Astrocyte of the cerebellum (primary cell): ENCODE results near the gene ZNF763.
"Not testable (repeated sequence)": the region's sequence is repeated elsewhere in the genome, so short reads cannot be mapped to it uniquely, and the experiment has no call there.

Source experiments
- DNase-seq: peaks from one replicate; pipeline ENCODE4 v3.0.0-alpha.2; 2011; ENCODE audit warnings: low read depth
- H3K4me3 ChIP-seq: 2 replicates; pipeline ENCODE4 v1.5.1; 2011; ENCODE audit warnings: mild to moderate bottlenecking, low read depth, low read length, moderate library complexity
- in situ Hi-C: cut with HindIII; loops from 2 replicates; pipeline ENCODE4 v1.10.0; 2017; ENCODE audit warnings: low sequenced_read_pairs
- TF ChIP-seq, protein P1 (sequence below): IDR thresholded peaks from 2 replicates; pipeline ENCODE4 v1.5.1; 2012; ENCODE audit warnings: low read length, low read depth, moderate library complexity, mild to moderate bottlenecking; ENCODE audit errors: missing control alignments

Gene ZNF763

DNA sequence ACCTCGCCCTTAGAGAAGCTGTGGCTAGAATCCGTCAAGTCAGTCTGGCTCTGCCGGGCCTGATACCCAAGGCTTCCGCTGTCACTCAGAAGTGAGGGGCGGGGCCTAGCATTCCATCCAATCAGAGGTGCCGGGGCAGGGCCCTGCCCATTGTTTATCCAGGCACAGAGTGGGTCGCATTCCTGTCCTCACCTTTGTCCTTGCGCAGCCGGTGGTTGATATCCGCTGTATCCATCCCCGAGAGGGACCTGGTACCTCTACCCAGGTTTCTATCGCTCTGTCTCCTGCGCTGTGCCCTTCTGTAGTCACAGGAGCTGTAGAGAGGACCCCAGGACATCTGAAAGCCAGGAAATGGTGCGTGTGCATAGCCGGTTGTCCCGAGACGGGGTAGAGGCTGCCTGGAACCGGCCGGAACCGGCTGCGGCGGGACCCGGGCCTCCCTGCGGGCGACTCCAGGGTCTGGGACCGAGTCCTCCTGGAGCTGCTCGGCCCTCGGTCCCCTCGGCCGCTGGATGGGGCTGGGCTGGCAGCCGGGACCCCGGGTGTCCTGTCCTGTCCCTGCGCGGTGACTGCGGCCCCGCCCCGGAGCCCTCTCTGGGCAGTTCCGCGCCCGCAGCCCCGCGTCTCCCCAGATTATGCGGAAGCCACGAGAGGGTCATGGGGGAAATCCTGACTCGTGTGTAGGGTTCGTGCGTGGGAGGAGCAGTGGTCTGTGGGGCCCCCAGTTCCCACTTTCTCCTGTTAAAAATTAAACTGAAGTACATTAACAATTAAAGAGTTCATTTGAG, at the start of gene ZNF763:
TSS of gene ZNF763 (plus strand) at position 183 of the 788 bp plus-strand sequence. CDS start at position 352, 169 bp downstream.
- peak within 1 kb of the TSS; percentile 56 for H3K4me3 ChIP-seq
- TF ChIP-seq, protein P1, sequence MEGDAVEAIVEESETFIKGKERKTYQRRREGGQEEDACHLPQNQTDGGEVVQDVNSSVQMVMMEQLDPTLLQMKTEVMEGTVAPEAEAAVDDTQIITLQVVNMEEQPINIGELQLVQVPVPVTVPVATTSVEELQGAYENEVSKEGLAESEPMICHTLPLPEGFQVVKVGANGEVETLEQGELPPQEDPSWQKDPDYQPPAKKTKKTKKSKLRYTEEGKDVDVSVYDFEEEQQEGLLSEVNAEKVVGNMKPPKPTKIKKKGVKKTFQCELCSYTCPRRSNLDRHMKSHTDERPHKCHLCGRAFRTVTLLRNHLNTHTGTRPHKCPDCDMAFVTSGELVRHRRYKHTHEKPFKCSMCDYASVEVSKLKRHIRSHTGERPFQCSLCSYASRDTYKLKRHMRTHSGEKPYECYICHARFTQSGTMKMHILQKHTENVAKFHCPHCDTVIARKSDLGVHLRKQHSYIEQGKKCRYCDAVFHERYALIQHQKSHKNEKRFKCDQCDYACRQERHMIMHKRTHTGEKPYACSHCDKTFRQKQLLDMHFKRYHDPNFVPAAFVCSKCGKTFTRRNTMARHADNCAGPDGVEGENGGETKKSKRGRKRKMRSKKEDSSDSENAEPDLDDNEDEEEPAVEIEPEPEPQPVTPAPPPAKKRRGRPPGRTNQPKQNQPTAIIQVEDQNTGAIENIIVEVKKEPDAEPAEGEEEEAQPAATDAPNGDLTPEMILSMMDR, result no peak
- DNase-seq, result no peak
- in situ Hi-C loops, result no loop called here

DNA sequence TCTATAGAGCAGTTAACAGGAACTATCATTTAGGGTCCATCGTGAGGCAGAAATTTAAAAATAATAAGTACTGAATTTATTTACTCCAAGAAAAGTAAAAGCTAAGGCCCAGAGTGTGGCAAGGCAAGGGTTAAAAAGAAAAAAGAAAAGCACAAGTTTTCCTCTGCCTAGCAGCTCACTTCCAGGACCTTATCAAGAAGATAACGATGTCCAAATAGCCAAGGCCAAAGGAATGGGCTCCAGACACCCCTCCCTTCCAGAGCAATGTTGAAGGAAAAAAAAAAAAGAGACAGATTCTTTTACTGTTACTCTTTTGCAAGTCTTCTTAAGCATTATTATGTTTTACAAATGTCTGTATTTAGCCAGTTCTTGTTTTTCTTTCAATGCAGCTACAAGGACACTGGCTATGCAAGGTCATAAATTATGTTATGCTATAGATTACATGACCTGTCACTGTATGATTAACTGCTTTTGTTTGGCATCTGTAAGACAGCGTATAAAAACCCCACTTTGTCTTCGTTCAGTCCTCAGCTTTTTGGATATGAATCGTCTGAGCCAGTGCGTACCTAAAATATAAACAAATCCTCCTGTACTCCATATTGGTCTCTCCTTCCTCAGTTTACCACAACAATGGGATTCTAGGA, 42.9 kb upstream of the ZNF763 start:
- H3K4me3 ChIP-seq, result no peak overlapping the region
- TF ChIP-seq, protein P1, result no peak
- DNase-seq, result no peak
- in situ Hi-C loops, result no loop called here

DNA sequence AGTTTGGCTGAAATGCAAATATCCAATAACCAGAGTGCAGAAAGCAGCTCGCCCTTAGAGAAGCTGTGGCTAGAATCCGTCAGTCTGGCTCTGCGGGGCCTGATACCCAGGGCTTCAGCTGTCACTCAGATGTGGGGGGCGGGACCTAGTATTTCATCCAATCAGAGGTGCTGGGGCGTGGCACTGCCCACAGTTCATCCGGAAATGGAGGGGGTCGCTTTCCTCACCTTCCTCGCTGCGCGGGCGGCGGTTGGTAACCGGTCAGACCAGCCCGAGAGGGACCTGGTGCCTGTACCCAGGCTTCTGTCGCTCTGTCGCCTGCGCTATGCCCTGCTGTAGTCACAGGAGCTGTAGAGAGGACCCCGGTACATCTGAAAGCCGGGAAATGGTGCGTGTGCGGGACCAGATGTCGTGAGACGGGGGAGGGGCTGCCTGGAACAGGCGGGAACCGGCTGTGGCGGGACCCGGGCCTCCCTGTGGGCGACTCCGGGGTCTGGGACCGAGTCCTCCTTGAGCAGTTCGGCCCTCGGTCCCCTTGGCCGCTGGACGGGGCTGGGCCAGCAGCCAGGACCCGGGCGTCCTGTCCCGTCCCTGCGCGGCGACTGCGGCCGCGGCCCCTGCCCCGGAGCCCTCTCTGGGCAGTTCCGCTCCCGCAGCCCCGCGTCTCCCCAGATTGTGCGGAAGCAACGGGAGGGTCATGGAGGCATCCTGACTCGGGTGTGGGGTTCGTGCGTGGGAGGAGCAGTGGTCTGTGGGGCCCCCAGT, 39.8 kb upstream of the ZNF763 start, which contains the start of gene ZNF700:
TSS of gene ZNF700 (plus strand) at position 222 of the 765 bp plus-strand sequence. CDS start at position 326, 104 bp downstream.
- DNase-seq, result peak; percentile 67
- H3K4me3 ChIP-seq, result peak within 1 kb of the TSS; percentile 82
- TF ChIP-seq, protein P1, result no peak
- in situ Hi-C loops, result no loop called here

- in situ Hi-C loops, DNase-seq: not testable (repeated sequence)
- H3K4me3 ChIP-seq, result peak overlapping the region; percentile 82
Observed at GRCh38 chr19:11925651-11926187, 39.1 kb upstream of the ZNF763 start.

DNA sequence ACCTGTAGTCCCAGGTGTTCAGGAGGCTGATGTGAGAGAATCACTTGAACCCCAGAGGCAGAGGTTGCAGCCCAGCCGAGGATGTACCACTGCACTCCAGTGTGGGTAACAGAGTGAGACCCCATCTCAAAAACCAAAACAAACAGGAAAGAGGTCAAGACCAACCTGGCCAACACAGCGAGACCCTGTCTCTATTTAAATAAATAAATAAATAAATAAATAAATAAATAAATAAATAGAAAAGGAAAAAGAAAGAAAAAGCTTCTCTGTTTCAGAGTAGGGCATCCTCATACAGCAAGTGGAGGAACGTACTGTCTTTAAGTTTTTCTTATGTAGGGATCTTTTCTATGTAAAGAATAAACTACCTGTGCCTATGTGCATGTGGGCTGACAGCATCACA, 37.6 kb upstream of the ZNF763 start:
- in situ Hi-C loops, result no loop called here
- TF ChIP-seq, protein P1, result no peak
- no peak overlapping the region for H3K4me3 ChIP-seq
- DNase-seq, result no peak

DNA sequence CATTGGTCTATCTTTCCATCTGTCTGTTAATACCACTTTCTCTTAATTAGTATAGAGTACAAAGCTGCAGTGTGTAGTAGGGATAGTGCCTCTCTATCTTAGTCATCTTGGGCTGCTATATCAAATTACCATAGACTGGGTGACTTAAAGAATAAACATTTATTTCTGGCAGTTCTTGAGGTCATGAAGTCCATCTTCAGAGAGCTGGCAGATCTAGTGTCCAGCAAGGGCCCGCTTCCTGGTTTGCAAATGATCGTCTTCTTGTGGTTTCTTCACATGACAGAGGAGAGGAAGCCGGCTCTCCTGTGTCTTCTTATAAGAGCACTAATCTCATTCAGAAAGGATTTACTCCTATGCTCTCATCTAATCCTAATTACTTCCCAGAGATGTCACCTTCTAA, 33.8 kb upstream of the ZNF763 start:
- no peak overlapping the region for H3K4me3 ChIP-seq
- no peak for DNase-seq
- in situ Hi-C loops, result no loop called here
- TF ChIP-seq, protein P1, result no peak
